ENCODE results near the gene RNF40. TPM values are rescaled to one million over a fixed set of nuclear protein-coding genes. Genes with fewer than 3 reads are reported as not detected.

RNF40 gene
- total RNA-seq, 1 experiment from 2014 or later, result 114 TPM

DNA sequence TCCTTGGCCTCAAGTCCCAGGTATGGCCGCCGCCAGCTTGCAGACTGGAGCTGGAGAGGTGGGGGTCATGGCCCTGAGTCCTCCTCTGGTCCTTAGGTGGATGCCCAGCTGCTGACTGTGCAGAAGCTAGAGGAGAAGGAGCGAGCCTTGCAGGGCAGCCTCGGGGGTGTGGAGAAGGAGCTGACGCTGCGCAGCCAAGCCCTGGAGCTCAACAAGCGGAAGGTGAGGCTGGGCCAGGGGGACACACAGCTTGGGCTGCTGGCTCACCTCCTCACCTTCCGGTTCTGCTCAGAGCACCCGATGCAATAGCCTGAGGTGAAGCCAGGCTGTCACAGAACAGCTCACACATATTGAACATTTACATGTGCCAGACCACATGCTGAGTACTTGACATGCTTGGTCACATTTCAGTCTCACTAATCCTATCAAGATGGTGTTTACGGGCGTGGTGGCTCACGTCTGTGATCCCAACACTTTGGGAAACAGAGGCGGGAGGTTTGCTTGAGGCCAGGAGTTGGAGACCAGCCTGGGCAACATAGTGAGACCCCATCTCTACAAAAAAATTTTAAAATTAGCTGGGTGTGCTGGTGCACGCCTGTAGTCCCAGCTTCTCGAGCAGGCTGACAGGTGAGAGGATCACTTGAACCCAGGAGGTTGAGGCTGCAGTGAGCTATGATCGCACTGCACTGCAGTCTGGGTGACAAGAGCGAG, 7.4 kb downstream of the RNF40 start:
- no peak for DNase-seq (ENCODE audit: low read depth, low spot score)
- ChIA-PET CTCF (no interaction called here), POLR2A (no interaction called here)
- Histone ChIP-seq H3K36me3 (ENCODE audit: control insufficient read depth, insufficient read depth, low read length) (peaks cover 17% of the 10 kb centered on the region), H3K4me3 (ENCODE audit: low read depth in 2 of 2, low read length in 2 of 2) (no peak overlapping the region), H3K9me3 (ENCODE audit: control insufficient read depth, insufficient read depth, low read depth, low read length) (no peaks in the 10 kb centered on the region), H3K4me1 (ENCODE audit: control insufficient read depth, insufficient read depth, low read length) (peaks cover 1% of the 10 kb centered on the region; the same call in 1 of the 2 replicates), H3K27me3 (ENCODE audit: control insufficient read depth, insufficient read depth, low read length) (no peaks in the 10 kb centered on the region), H3K27ac (ENCODE audit: low read length) (no peak overlapping the region)
- in situ Hi-C loops (cut with HindIII; ENCODE audit: low pct_unique_long_range_greater_than_20kb, low sequenced_read_pairs) (no loop called here), intact Hi-C loops (cut with micrococcal nuclease; ENCODE audit: unreplicated experiment) (no loop called here)
- BruUV-seq (replicated peaks), result no TSS peak
- ATAC-seq, result no peak
- TF ChIP-seq CTCF (IDR thresholded peaks at IDR 0.05) (no peak), REST (IDR thresholded peaks at IDR 0.05; ENCODE audit: insufficient read depth in 1 of 2, low read depth in 2 of 2, low read length in 1 of 2) (no peak), SIN3A (IDR thresholded peaks at IDR 0.05; ENCODE audit: borderline replicate concordance, insufficient read depth, low read depth, low read length) (no peak), POLR2AphosphoS5 (IDR thresholded peaks at IDR 0.05; ENCODE audit: low read depth, low read length) (no peak), TCF7L2 (IDR thresholded peaks at IDR 0.05; ENCODE audit: low read depth, low read length) (no peak)

GRCh38 chr16:30771726-30772125, 9.6 kb downstream of the RNF40 start:
- Histone ChIP-seq H3K27ac (ENCODE audit: low read length) (no peak overlapping the region), H3K9me3 (ENCODE audit: control insufficient read depth, insufficient read depth, low read depth, low read length) (no peaks in the 10 kb centered on the region), H3K36me3 (ENCODE audit: control insufficient read depth, insufficient read depth, low read length) (peaks cover 8% of the 10 kb centered on the region; the same call in 1 of the 2 replicates), H3K27me3 (ENCODE audit: control insufficient read depth, insufficient read depth, low read length) (no peaks in the 10 kb centered on the region), H3K4me3 (ENCODE audit: low read depth in 2 of 2, low read length in 2 of 2) (no peak overlapping the region), H3K4me1 (ENCODE audit: control insufficient read depth, insufficient read depth, low read length) (peaks cover 9% of the 10 kb centered on the region)
- intact Hi-C loops (cut with micrococcal nuclease; ENCODE audit: unreplicated experiment) (no loop called here), in situ Hi-C loops (cut with HindIII; ENCODE audit: low pct_unique_long_range_greater_than_20kb, low sequenced_read_pairs) (no loop called here)
- ChIA-PET CTCF (no interaction called here), POLR2A (no interaction called here)
- BruUV-seq (replicated peaks), result no TSS peak
- TF ChIP-seq CTCF (IDR thresholded peaks at IDR 0.05), result no peak
- no peak for DNase-seq (ENCODE audit: low read depth, low spot score)
- ATAC-seq, result no peak
